HG02798 (cell line): ENCODE measurements around the gene NAP1L4.
A peak's percentile ranks its signal among the peaks of the same experiment; 100 is the strongest.

Source experiments
- ATAC-seq: cut with Tn5 transposase; IDR thresholded peaks from one replicate; pipeline ENCODE4 v1.9.1; 2021; ENCODE audit warnings: mild to moderate bottlenecking; ENCODE audit not compliant: unreplicated experiment, poor library complexity

The NAP1L4 gene

GRCh38 chr11:2992234-2992996, at the start of gene NAP1L4:
Gene NAP1L4, minus strand, starts transcription at chr11:2992329. Its CDS starts 13,109 bp downstream, at chr11:2979220.
- peak; percentile 91 for ATAC-seq

GRCh38 chr11:3040881-3041280, 48.8 kb upstream of the NAP1L4 start:
- ATAC-seq = no peak

GRCh38 chr11:3037945-3038271, 45.8 kb upstream of the NAP1L4 start:
- ATAC-seq = no peak

- no peak for ATAC-seq
These were observed 45.2 kb upstream of the NAP1L4 start for GRCh38 chr11:3037040-3037944.

- ATAC-seq = peak; percentile 36
These were observed 44.3 kb upstream of the NAP1L4 start for GRCh38 chr11:3036419-3036818.

- no peak for ATAC-seq
These were observed 43.2 kb upstream of the NAP1L4 start for GRCh38 chr11:3035333-3035732.

GRCh38 chr11:3030289-3031070, 38.4 kb upstream of the NAP1L4 start:
- ATAC-seq = no peak

- ATAC-seq = no peak
These were observed 36.7 kb upstream of the NAP1L4 start for GRCh38 chr11:3028813-3029212.

- no peak for ATAC-seq
These were observed 34.7 kb upstream of the NAP1L4 start for GRCh38 chr11:3026803-3027202.

- no peak for ATAC-seq
These were observed 30.9 kb upstream of the NAP1L4 start for GRCh38 chr11:3022982-3023381.

GRCh38 chr11:3022300-3022967, 30.3 kb upstream of the NAP1L4 start:
- peak; percentile 57 for ATAC-seq

GRCh38 chr11:3021125-3021524, 29.0 kb upstream of the NAP1L4 start:
- ATAC-seq = no peak

GRCh38 chr11:3020011-3020410, 27.9 kb upstream of the NAP1L4 start:
- ATAC-seq = no peak

- no peak for ATAC-seq
These were observed 26.5 kb upstream of the NAP1L4 start for GRCh38 chr11:3018596-3018995.

GRCh38 chr11:3016861-3017260, 24.7 kb upstream of the NAP1L4 start:
- no peak for ATAC-seq

GRCh38 chr11:3015796-3016195, 23.7 kb upstream of the NAP1L4 start:
- no peak for ATAC-seq

GRCh38 chr11:3014943-3015342, 22.8 kb upstream of the NAP1L4 start:
- no peak for ATAC-seq

GRCh38 chr11:3014057-3014938, 22.2 kb upstream of the NAP1L4 start:
- peak; percentile 49 for ATAC-seq
